H1 (cell line): ENCODE data around the gene COPS9. TPM values are rescaled to one million over a fixed set of nuclear protein-coding genes. Genes with fewer than 3 reads are reported as not detected.

Source experiments
- CTCF ChIA-PET: fragments of 300-600 bp; sonication (Branson Sonifier 250); formaldehyde crosslinking; loops from one replicate; lab custom pipeline; 2021; ENCODE audit not compliant: partially characterized antibody; lab: Charles Lee
- POLR2A ChIA-PET: fragments of 300-600 bp; sonication (Branson Sonifier 250); formaldehyde crosslinking; loops from one replicate; lab custom pipeline; 2021; ENCODE audit warnings: inconsistent platforms; ENCODE audit not compliant: partially characterized antibody; lab: Charles Lee
- DNase-seq, 2 experiments: peaks; one replicate each; pipeline versions ENCODE4 v3.0.0 to v3.0.0-alpha.2; 2010 to 2022; ENCODE audit warnings: low spot score in 2 of 2, low read depth in 1 of 2, mixed read lengths in 1 of 2
- FAIRE-seq: peaks from 2 replicates; lab custom pipeline; 2011; peaks lifted over from hg19 to GRCh38; lab: Jason Lieb, UNC
- H2AFZ ChIP-seq: 2 replicates; pipeline ENCODE4 v1.8.1; 2012; ENCODE audit warnings: low read length, inconsistent platforms
- H2AK5ac ChIP-seq: 2 replicates; pipeline ENCODE4 v1.6.1; 2013; ENCODE audit warnings: low read depth, low read length
- H2BK120ac ChIP-seq: replicated peaks from 2 replicates; pipeline ENCODE3; 2013; ENCODE audit warnings: low read depth, low read length, inconsistent platforms
- H2BK12ac ChIP-seq: 2 replicates; pipeline ENCODE4 v1.6.1; 2013; ENCODE audit warnings: low read depth, low read length
- H2BK15ac ChIP-seq: 2 replicates; pipeline ENCODE4 v1.6.1; 2013; ENCODE audit warnings: low read length
- H2BK20ac ChIP-seq: 2 replicates; pipeline ENCODE4 v1.6.1; 2013; ENCODE audit warnings: low read length
- H2BK5ac ChIP-seq: 2 replicates; pipeline ENCODE4 v1.6.1; 2013; ENCODE audit warnings: low read depth, low read length
- H3K14ac ChIP-seq: 2 replicates; pipeline ENCODE4 v1.6.1; 2013; ENCODE audit warnings: inconsistent platforms; ENCODE audit not compliant: insufficient read length
- H3K18ac ChIP-seq: 2 replicates; pipeline ENCODE4 v1.6.1; 2013; ENCODE audit warnings: low read length; ENCODE audit errors: extremely low read depth
- H3K23ac ChIP-seq: 2 replicates; pipeline ENCODE4 v1.6.1; 2013; ENCODE audit warnings: inconsistent platforms; ENCODE audit not compliant: insufficient read length
- H3K23me2 ChIP-seq: 2 replicates; pipeline ENCODE4 v1.6.1; 2013; ENCODE audit warnings: low read depth, low read length
- H3K27ac ChIP-seq: 2 replicates; pipeline ENCODE4 v1.6.1; 2011; ENCODE audit warnings: low read depth, low read length, inconsistent platforms
- H3K27me3 ChIP-seq, 4 experiments: replicated peaks in 1 of 4; 1 replicate in 1 of 4; 2 replicates in 3 of 4; pipeline versions ENCODE4 v1.6.1 to v1.8.1; 2011 to 2013; ENCODE audit warnings: low read length in 3 of 4, mild to moderate bottlenecking in 3 of 4, inconsistent platforms in 2 of 4, mixed read lengths in 2 of 4, moderate library complexity in 1 of 4; ENCODE audit not compliant: control insufficient read depth in 3 of 4, insufficient read depth in 3 of 4; ENCODE audit errors: extremely low read depth in 1 of 4
- H3K36me3 ChIP-seq, 4 experiments: 2 replicates each; pipeline versions ENCODE4 v1.6.1 to v1.8.1; 2011 to 2013; ENCODE audit warnings: mild to moderate bottlenecking in 4 of 4, low read length in 3 of 4, moderate library complexity in 2 of 4, control low read depth in 1 of 4, inconsistent platforms in 1 of 4; ENCODE audit not compliant: insufficient read depth in 4 of 4, control insufficient read depth in 2 of 4
- H3K4ac ChIP-seq: replicated peaks from 2 replicates; pipeline ENCODE3; 2013; ENCODE audit warnings: low read length, low read depth, mixed read lengths, inconsistent platforms; ENCODE audit not compliant: insufficient read length
- H3K4me1 ChIP-seq, 4 experiments: replicated peaks in 1 of 4; 1 replicate in 1 of 4; 2 replicates in 3 of 4; pipeline versions ENCODE4 v1.6.1 to v1.8.1; 2011 to 2013; ENCODE audit warnings: low read length in 3 of 4, inconsistent platforms in 2 of 4, mixed read lengths in 1 of 4; ENCODE audit not compliant: insufficient read depth in 4 of 4, control insufficient read depth in 3 of 4
- H3K4me2 ChIP-seq, 2 experiments: 2 replicates each; pipeline versions ENCODE4 v1.6.1 to v1.8.1; 2011 to 2013; ENCODE audit warnings: low read depth in 2 of 2, low read length in 2 of 2, control low read depth in 1 of 2, inconsistent platforms in 1 of 2, mild to moderate bottlenecking in 1 of 2; ENCODE audit not compliant: insufficient read depth in 1 of 2
- H3K4me3 ChIP-seq, 4 experiments: fragments of 200-600, 300-600 bp in 1 of 4; sonication (generic), shearing (Covaris generic), sonication (Bioruptor Twin) in 1 of 4; 2 replicates each; pipeline versions ENCODE4 v1.5.1 to v1.8.1; 2011 to 2016; ENCODE audit warnings: low read length in 4 of 4, low read depth in 3 of 4, control low read depth in 2 of 4, inconsistent platforms in 2 of 4, mild to moderate bottlenecking in 2 of 4, mixed read lengths in 1 of 4, moderate library complexity in 1 of 4; ENCODE audit not compliant: insufficient read depth in 2 of 4; ENCODE audit errors: extremely low read depth in 1 of 4
- H3K56ac ChIP-seq: replicated peaks from 2 replicates; pipeline ENCODE3; 2013; ENCODE audit warnings: low read depth, mild to moderate bottlenecking, mixed read lengths, low read length, inconsistent platforms; ENCODE audit not compliant: insufficient read length
- H3K79me1 ChIP-seq: 2 replicates; pipeline ENCODE4 v1.6.1; 2013; ENCODE audit warnings: low read depth, low read length, control low read depth
- H3K79me2 ChIP-seq, 2 experiments: 2 replicates each; pipeline versions ENCODE4 v1.6.1 to v1.8.1; 2012 to 2013; ENCODE audit warnings: low read length in 2 of 2, mild to moderate bottlenecking in 2 of 2, inconsistent platforms in 1 of 2; ENCODE audit not compliant: insufficient read depth in 2 of 2, control insufficient read depth in 1 of 2
- H3K9ac ChIP-seq, 4 experiments: replicated peaks in 1 of 4; 1 replicate in 1 of 4; 2 replicates in 3 of 4; pipeline versions ENCODE4 v1.6.1 to v1.8.1; 2011 to 2013; ENCODE audit warnings: low read depth in 3 of 4, low read length in 3 of 4, control low read depth in 2 of 4, mild to moderate bottlenecking in 2 of 4, moderate library complexity in 2 of 4, inconsistent platforms in 1 of 4; ENCODE audit errors: extremely low read depth in 1 of 4
- H3K9me3 ChIP-seq, 2 experiments: 2 replicates each; pipeline versions ENCODE4 v1.6.1 to v1.8.1; 2012 to 2013; ENCODE audit warnings: mild to moderate bottlenecking in 2 of 2, moderate library complexity in 2 of 2, control low read depth in 1 of 2, inconsistent platforms in 1 of 2, low read depth in 1 of 2, low read length in 1 of 2, mixed read lengths in 1 of 2; ENCODE audit not compliant: insufficient read depth in 2 of 2
- H4K20me1 ChIP-seq, 2 experiments: replicated peaks in 1 of 2; 2 replicates each; pipeline versions ENCODE3 to v1.8.1; 2011 to 2013; ENCODE audit warnings: inconsistent platforms in 2 of 2, low read length in 2 of 2, mild to moderate bottlenecking in 1 of 2; ENCODE audit not compliant: insufficient read depth in 2 of 2, control insufficient read depth in 1 of 2
- H4K5ac ChIP-seq: 2 replicates; pipeline ENCODE4 v1.6.1; 2013; ENCODE audit warnings: low read length, low read depth, mixed read lengths, inconsistent platforms; ENCODE audit not compliant: insufficient read length
- H4K8ac ChIP-seq: 2 replicates; pipeline ENCODE4 v1.8.0; 2013; ENCODE audit warnings: mild to moderate bottlenecking, moderate library complexity, low read length, inconsistent platforms; ENCODE audit not compliant: insufficient read depth; ENCODE audit errors: extremely low read depth
- H4K91ac ChIP-seq: replicated peaks from 2 replicates; pipeline ENCODE3; 2013; ENCODE audit warnings: low read length, mixed read lengths, inconsistent platforms; ENCODE audit not compliant: insufficient read length
- ATF2 ChIP-seq: IDR thresholded peaks from 2 replicates; pipeline ENCODE4 v1.6.1; 2012; ENCODE audit warnings: low read length, inconsistent platforms
- WGBS, 2 experiments: shearing (Covaris generic) in 1 of 2; methylation state at CpG; one replicate each; pipeline versions ENCODE4 v1.1.6 to v1.1.7; 2013 to 2015; ENCODE audit warnings: low lambda C conversion rate in 2 of 2, mixed read lengths in 2 of 2, inconsistent platforms in 1 of 2, low coverage in 1 of 2, missing lambda C conversion rate in 1 of 2; ENCODE audit not compliant: insufficient replicate concordance in 2 of 2, insufficient coverage in 1 of 2, insufficient read length in 1 of 2; ENCODE audit errors: extremely low coverage in 1 of 2, missing lambda C conversion rate in 1 of 2; 5-methylcytosine and 5-hydroxymethylcytosine counted together
- polyA plus RNA-seq, 7 experiments: library from polyadenylated mRNA; depleted of rRNA in 3 of 7; stranded (reverse) in 5 of 7; unstranded in 2 of 7; fragments of >200 nt in 5 of 7; fragments of 200-250 nt in 2 of 7; gene quantifications; 1 replicate in 5 of 7; 2 replicates in 1 of 7; 4 replicates in 1 of 7; pipeline versions ENCODE4 v1.2.1 to v1.2.3, GENCODE V29; 2011 to 2013; ENCODE audit warnings: missing spikeins in 2 of 7, mixed read lengths in 2 of 7
- total RNA-seq: library from RNA; stranded (reverse); fragmentation: NEBNext Ultra II Directional; extraction: Animal tissue kit (Norgen Biotek cat#: 25700); gene quantifications from 2 replicates; pipeline ENCODE4 v1.2.1, GENCODE V29; 2021

COPS9 gene
- total and polyA plus RNA-seq, 2 of the 8 experiments (the other 6 are each of a cell fraction or from before 2014, with no cell fraction given): 154 to 234 TPM

DNA sequence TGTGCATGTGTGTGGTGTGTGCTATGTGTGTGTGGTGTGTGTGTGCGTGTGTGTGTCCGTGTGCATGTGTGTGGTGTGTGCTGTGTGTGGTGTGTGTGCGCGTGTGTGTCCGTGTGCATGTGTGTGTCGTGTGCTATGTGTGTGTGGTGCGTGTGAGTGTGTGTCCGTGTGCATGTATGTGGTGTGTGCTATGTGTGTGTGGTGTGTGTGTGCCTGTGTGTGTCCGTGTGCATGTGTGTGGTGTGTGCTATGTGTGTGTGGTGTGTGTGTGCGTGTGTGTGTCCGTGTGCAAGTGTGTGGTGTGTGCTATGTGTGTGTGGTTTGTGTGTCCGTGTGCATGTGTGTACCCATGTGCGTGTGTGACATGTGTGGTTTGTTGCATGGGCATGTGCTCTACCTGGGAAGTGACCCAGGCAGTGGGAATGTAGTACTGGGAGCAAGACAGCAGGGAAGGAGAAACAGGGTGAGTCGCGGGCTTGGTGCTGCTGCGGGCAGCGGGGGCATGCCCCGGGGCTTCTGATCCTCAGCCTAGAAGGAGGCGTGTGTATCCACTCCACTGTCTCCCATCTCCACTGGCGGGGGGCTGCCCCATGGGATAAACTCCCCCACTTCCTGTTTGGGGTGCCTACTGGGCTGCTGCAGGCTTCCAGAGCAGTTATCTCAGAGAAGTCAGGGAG, 11.9 kb upstream of the COPS9 start:
- no peak overlapping the region; the same call in 1 of the 2 replicates for H4K8ac ChIP-seq
- H3K4me1 ChIP-seq: no peaks in the 10 kb centered on the region; a peak in 2 of 7 replicates
- ChIA-PET CTCF (no interaction called here), POLR2A (no interaction called here)
- no peaks in the 10 kb centered on the region for H3K36me3 ChIP-seq
- DNase-seq (no peak), FAIRE-seq (peak; percentile 62)
- H4K5ac ChIP-seq: no peak overlapping the region
- no peak overlapping the region; the same call in 1 of the 2 replicates for H2BK5ac ChIP-seq
- H2BK20ac ChIP-seq: no peak overlapping the region
- no peak overlapping the region for H3K4ac ChIP-seq
- peaks cover 0 to 10% (median 4%) of the 10 kb centered on the region in 4 experiments; a peak in 3 of 7 replicates for H3K27me3 ChIP-seq
- no peaks in the 10 kb centered on the region for H3K79me1 ChIP-seq
- no peak overlapping the region for H2BK12ac ChIP-seq
- no peak overlapping the region for H2BK120ac ChIP-seq
- no peak overlapping the region for H3K4me2 ChIP-seq
- WGBS, 2 experiments: 86% methylated on average over 20 of the region's 20 CpGs; no CpG with 5 or more reads in 1 of the 2 experiments
- H2AFZ ChIP-seq: no peak overlapping the region
- H3K4me3 ChIP-seq: no peak overlapping the region
- H3K23ac ChIP-seq: no peak overlapping the region
- H2AK5ac ChIP-seq: peak overlapping the region; percentile 42; the same call in 1 of the 2 replicates
- H3K27ac ChIP-seq: no peak overlapping the region
- no peak overlapping the region; a peak in 1 of 7 replicates for H3K9ac ChIP-seq
- H3K56ac ChIP-seq: peak overlapping the region; percentile 95
- peaks cover 0 to 6% of the 10 kb centered on the region in 2 experiments; a peak in 1 of 4 replicates for H3K9me3 ChIP-seq
- H3K18ac ChIP-seq: no peak overlapping the region
- peaks cover 9% of the 10 kb centered on the region; the same call in 1 of the 2 replicates for H3K23me2 ChIP-seq
- no peaks in the 10 kb centered on the region for H3K79me2 ChIP-seq
- H4K91ac ChIP-seq: no peak overlapping the region
- H2BK15ac ChIP-seq: no peak overlapping the region
- TF ChIP-seq ATF2: no peak
- peaks cover 0 to 11% of the 10 kb centered on the region in 2 experiments for H4K20me1 ChIP-seq
- H3K14ac ChIP-seq: no peak overlapping the region
